ENCODE data around the gene ACAA1. TPM values are rescaled to one million over a fixed set of nuclear protein-coding genes. Genes with fewer than 3 reads are reported as not detected.

ACAA1 gene
- total RNA-seq, 2 donors from 2014 or later = 50.9 to 74.0 TPM

DNA sequence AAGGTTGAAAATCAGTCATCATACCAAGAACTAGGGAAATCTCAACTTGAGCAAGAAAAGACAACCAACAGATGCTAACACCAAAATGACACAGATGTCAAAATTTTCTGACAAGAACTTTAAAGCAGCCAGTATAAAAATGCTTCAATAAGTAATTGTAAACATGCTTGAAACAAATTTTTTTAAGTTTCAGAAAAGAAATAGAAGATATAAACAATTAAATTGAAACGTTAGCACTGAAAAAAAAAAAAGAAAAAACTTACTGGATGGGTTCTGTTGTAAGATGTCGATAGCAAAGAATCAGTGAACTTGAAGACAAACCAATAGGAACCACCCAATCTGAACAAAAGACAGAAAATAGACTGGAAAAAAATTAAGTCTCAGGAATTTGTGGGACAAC lies 9.6 kb upstream of the ACAA1 start:
- H3K9me3 ChIP-seq = no peaks in the 10 kb centered on the region
- no peak overlapping the region for H3K27ac ChIP-seq
- no peaks in the 10 kb centered on the region for H3K27me3 ChIP-seq
- no peak for TF ChIP-seq CTCF (IDR thresholded peaks at IDR 0.05)
- H3K4me1 ChIP-seq = no peaks in the 10 kb centered on the region
- no peak for DNase-seq (ENCODE audit: low spot score)
- H3K36me3 ChIP-seq = peaks cover 5% of the 10 kb centered on the region
- H3K4me3 ChIP-seq = no peak overlapping the region

DNA sequence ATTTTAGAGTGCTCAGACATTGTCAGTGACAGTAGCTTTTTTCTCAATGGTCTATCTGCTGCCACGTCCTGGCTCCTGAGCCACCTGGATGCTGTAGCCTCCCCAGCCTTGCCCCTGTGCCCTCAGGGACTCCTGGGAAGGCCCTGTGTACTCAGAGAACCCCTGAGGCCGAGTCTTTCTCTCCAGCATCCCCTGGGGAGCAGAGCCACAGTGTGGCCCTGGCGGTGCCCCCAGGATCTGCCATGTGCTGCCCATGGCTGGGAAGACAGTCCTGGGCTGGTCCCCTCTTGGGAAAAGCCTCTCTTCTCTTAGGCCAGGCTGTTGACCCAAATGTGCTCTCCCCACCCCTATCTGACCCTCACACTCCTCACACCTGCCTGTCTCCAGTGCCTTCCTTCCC lies 6.6 kb upstream of the ACAA1 start:
- Histone ChIP-seq H3K36me3 (peaks cover 12% of the 10 kb centered on the region), H3K4me3 (no peak overlapping the region), H3K27me3 (no peaks in the 10 kb centered on the region), H3K27ac (no peak overlapping the region), H3K4me1 (peaks cover 0 to 23% of the 10 kb centered on the region in 2 donors), H3K9me3 (no peaks in the 10 kb centered on the region)
- TF ChIP-seq CTCF (IDR thresholded peaks at IDR 0.05) = no peak
- DNase-seq (ENCODE audit: low spot score) = no peak

- Histone ChIP-seq H3K27me3 (no peaks in the 10 kb centered on the region), H3K4me1 (peaks cover 0 to 26% of the 10 kb centered on the region in 2 donors), H3K36me3 (peaks cover 12% of the 10 kb centered on the region), H3K9me3 (no peaks in the 10 kb centered on the region), H3K4me3 (no peak overlapping the region), H3K27ac (no peak overlapping the region)
- no peak for DNase-seq (ENCODE audit: low spot score)
- TF ChIP-seq CTCF (IDR thresholded peaks at IDR 0.05) = no peak
Measured at GRCh38 chr3:38142959-38143358, 6.0 kb upstream of the ACAA1 start.

- Histone ChIP-seq H3K9me3 (no peaks in the 10 kb centered on the region), H3K27ac (no peak overlapping the region), H3K36me3 (peaks cover 12% of the 10 kb centered on the region), H3K27me3 (no peaks in the 10 kb centered on the region), H3K4me3 (no peak overlapping the region), H3K4me1 (peaks cover 0 to 31% of the 10 kb centered on the region in 2 donors)
- TF ChIP-seq CTCF (IDR thresholded peaks at IDR 0.05) = no peak
- DNase-seq (ENCODE audit: low spot score) = no peak
Measured at GRCh38 chr3:38141952-38142273, 5.0 kb upstream of the ACAA1 start.

- DNase-seq (ENCODE audit: low spot score) = no peak
- Histone ChIP-seq H3K9me3 (no peaks in the 10 kb centered on the region), H3K4me1 (peaks cover 0 to 31% of the 10 kb centered on the region in 2 donors), H3K4me3 (no peak overlapping the region), H3K36me3 (peaks cover 12% of the 10 kb centered on the region), H3K27me3 (no peaks in the 10 kb centered on the region), H3K27ac (no peak overlapping the region)
- TF ChIP-seq CTCF (IDR thresholded peaks at IDR 0.05) = no peak
Measured at GRCh38 chr3:38141173-38141951, 4.4 kb upstream of the ACAA1 start.

Measured in right atrium auricular region (tissue), 2 donors.